H1 (cell line): ENCODE measurements around the gene TRABD2B. TPM values are rescaled to one million over a fixed set of nuclear protein-coding genes. Genes with fewer than 3 reads are reported as not detected.

Experiments used
- CTCF ChIA-PET: fragments of 300-600 bp; sonication (Branson Sonifier 250); formaldehyde crosslinking; loops from one replicate; lab custom pipeline; 2021; ENCODE audit not compliant: partially characterized antibody; lab: Charles Lee
- POLR2A ChIA-PET: fragments of 300-600 bp; sonication (Branson Sonifier 250); formaldehyde crosslinking; loops from one replicate; lab custom pipeline; 2021; ENCODE audit warnings: inconsistent platforms; ENCODE audit not compliant: partially characterized antibody; lab: Charles Lee
- DNase-seq, 2 experiments: peaks; one replicate each; pipeline versions ENCODE4 v3.0.0 to v3.0.0-alpha.2; 2010 to 2022; ENCODE audit warnings: low spot score in 2 of 2, low read depth in 1 of 2, mixed read lengths in 1 of 2
- FAIRE-seq: peaks from 2 replicates; lab custom pipeline; 2011; peaks lifted over from hg19 to GRCh38; lab: Jason Lieb, UNC
- H2AFZ ChIP-seq: 2 replicates; pipeline ENCODE4 v1.8.1; 2012; ENCODE audit warnings: low read length, inconsistent platforms
- H2AK5ac ChIP-seq: 2 replicates; pipeline ENCODE4 v1.6.1; 2013; ENCODE audit warnings: low read depth, low read length
- H2BK120ac ChIP-seq: replicated peaks from 2 replicates; pipeline ENCODE3; 2013; ENCODE audit warnings: low read depth, low read length, inconsistent platforms
- H2BK12ac ChIP-seq: 2 replicates; pipeline ENCODE4 v1.6.1; 2013; ENCODE audit warnings: low read depth, low read length
- H2BK15ac ChIP-seq: 2 replicates; pipeline ENCODE4 v1.6.1; 2013; ENCODE audit warnings: low read length
- H2BK20ac ChIP-seq: 2 replicates; pipeline ENCODE4 v1.6.1; 2013; ENCODE audit warnings: low read length
- H2BK5ac ChIP-seq: 2 replicates; pipeline ENCODE4 v1.6.1; 2013; ENCODE audit warnings: low read depth, low read length
- H3K14ac ChIP-seq: 2 replicates; pipeline ENCODE4 v1.6.1; 2013; ENCODE audit warnings: inconsistent platforms; ENCODE audit not compliant: insufficient read length
- H3K18ac ChIP-seq: 2 replicates; pipeline ENCODE4 v1.6.1; 2013; ENCODE audit warnings: low read length; ENCODE audit errors: extremely low read depth
- H3K23ac ChIP-seq: 2 replicates; pipeline ENCODE4 v1.6.1; 2013; ENCODE audit warnings: inconsistent platforms; ENCODE audit not compliant: insufficient read length
- H3K23me2 ChIP-seq: 2 replicates; pipeline ENCODE4 v1.6.1; 2013; ENCODE audit warnings: low read depth, low read length
- H3K27ac ChIP-seq: 2 replicates; pipeline ENCODE4 v1.6.1; 2011; ENCODE audit warnings: low read depth, low read length, inconsistent platforms
- H3K27me3 ChIP-seq, 4 experiments: replicated peaks in 1 of 4; 1 replicate in 1 of 4; 2 replicates in 3 of 4; pipeline versions ENCODE4 v1.6.1 to v1.8.1; 2011 to 2013; ENCODE audit warnings: low read length in 3 of 4, mild to moderate bottlenecking in 3 of 4, inconsistent platforms in 2 of 4, mixed read lengths in 2 of 4, moderate library complexity in 1 of 4; ENCODE audit not compliant: control insufficient read depth in 3 of 4, insufficient read depth in 3 of 4; ENCODE audit errors: extremely low read depth in 1 of 4
- H3K36me3 ChIP-seq, 4 experiments: 2 replicates each; pipeline versions ENCODE4 v1.6.1 to v1.8.1; 2011 to 2013; ENCODE audit warnings: mild to moderate bottlenecking in 4 of 4, low read length in 3 of 4, moderate library complexity in 2 of 4, control low read depth in 1 of 4, inconsistent platforms in 1 of 4; ENCODE audit not compliant: insufficient read depth in 4 of 4, control insufficient read depth in 2 of 4
- H3K4ac ChIP-seq: replicated peaks from 2 replicates; pipeline ENCODE3; 2013; ENCODE audit warnings: low read length, low read depth, mixed read lengths, inconsistent platforms; ENCODE audit not compliant: insufficient read length
- H3K4me1 ChIP-seq, 4 experiments: replicated peaks in 1 of 4; 1 replicate in 1 of 4; 2 replicates in 3 of 4; pipeline versions ENCODE4 v1.6.1 to v1.8.1; 2011 to 2013; ENCODE audit warnings: low read length in 3 of 4, inconsistent platforms in 2 of 4, mixed read lengths in 1 of 4; ENCODE audit not compliant: insufficient read depth in 4 of 4, control insufficient read depth in 3 of 4
- H3K4me2 ChIP-seq, 2 experiments: 2 replicates each; pipeline versions ENCODE4 v1.6.1 to v1.8.1; 2011 to 2013; ENCODE audit warnings: low read depth in 2 of 2, low read length in 2 of 2, control low read depth in 1 of 2, inconsistent platforms in 1 of 2, mild to moderate bottlenecking in 1 of 2; ENCODE audit not compliant: insufficient read depth in 1 of 2
- H3K4me3 ChIP-seq, 4 experiments: fragments of 200-600, 300-600 bp in 1 of 4; sonication (generic), shearing (Covaris generic), sonication (Bioruptor Twin) in 1 of 4; 2 replicates each; pipeline versions ENCODE4 v1.5.1 to v1.8.1; 2011 to 2016; ENCODE audit warnings: low read length in 4 of 4, low read depth in 3 of 4, control low read depth in 2 of 4, inconsistent platforms in 2 of 4, mild to moderate bottlenecking in 2 of 4, mixed read lengths in 1 of 4, moderate library complexity in 1 of 4; ENCODE audit not compliant: insufficient read depth in 2 of 4; ENCODE audit errors: extremely low read depth in 1 of 4
- H3K56ac ChIP-seq: replicated peaks from 2 replicates; pipeline ENCODE3; 2013; ENCODE audit warnings: low read depth, mild to moderate bottlenecking, mixed read lengths, low read length, inconsistent platforms; ENCODE audit not compliant: insufficient read length
- H3K79me1 ChIP-seq: 2 replicates; pipeline ENCODE4 v1.6.1; 2013; ENCODE audit warnings: low read depth, low read length, control low read depth
- H3K79me2 ChIP-seq, 2 experiments: 2 replicates each; pipeline versions ENCODE4 v1.6.1 to v1.8.1; 2012 to 2013; ENCODE audit warnings: low read length in 2 of 2, mild to moderate bottlenecking in 2 of 2, inconsistent platforms in 1 of 2; ENCODE audit not compliant: insufficient read depth in 2 of 2, control insufficient read depth in 1 of 2
- H3K9ac ChIP-seq, 4 experiments: replicated peaks in 1 of 4; 1 replicate in 1 of 4; 2 replicates in 3 of 4; pipeline versions ENCODE4 v1.6.1 to v1.8.1; 2011 to 2013; ENCODE audit warnings: low read depth in 3 of 4, low read length in 3 of 4, control low read depth in 2 of 4, mild to moderate bottlenecking in 2 of 4, moderate library complexity in 2 of 4, inconsistent platforms in 1 of 4; ENCODE audit errors: extremely low read depth in 1 of 4
- H3K9me3 ChIP-seq, 2 experiments: 2 replicates each; pipeline versions ENCODE4 v1.6.1 to v1.8.1; 2012 to 2013; ENCODE audit warnings: mild to moderate bottlenecking in 2 of 2, moderate library complexity in 2 of 2, control low read depth in 1 of 2, inconsistent platforms in 1 of 2, low read depth in 1 of 2, low read length in 1 of 2, mixed read lengths in 1 of 2; ENCODE audit not compliant: insufficient read depth in 2 of 2
- H4K20me1 ChIP-seq, 2 experiments: replicated peaks in 1 of 2; 2 replicates each; pipeline versions ENCODE3 to v1.8.1; 2011 to 2013; ENCODE audit warnings: inconsistent platforms in 2 of 2, low read length in 2 of 2, mild to moderate bottlenecking in 1 of 2; ENCODE audit not compliant: insufficient read depth in 2 of 2, control insufficient read depth in 1 of 2
- H4K5ac ChIP-seq: 2 replicates; pipeline ENCODE4 v1.6.1; 2013; ENCODE audit warnings: low read length, low read depth, mixed read lengths, inconsistent platforms; ENCODE audit not compliant: insufficient read length
- H4K8ac ChIP-seq: 2 replicates; pipeline ENCODE4 v1.8.0; 2013; ENCODE audit warnings: mild to moderate bottlenecking, moderate library complexity, low read length, inconsistent platforms; ENCODE audit not compliant: insufficient read depth; ENCODE audit errors: extremely low read depth
- H4K91ac ChIP-seq: replicated peaks from 2 replicates; pipeline ENCODE3; 2013; ENCODE audit warnings: low read length, mixed read lengths, inconsistent platforms; ENCODE audit not compliant: insufficient read length
- ASH2L ChIP-seq: fragments of 200-600, 300-600 bp; sonication (generic); IDR thresholded peaks from one replicate; pipeline ENCODE4 v1.7.1; 2017; ENCODE audit warnings: low read length
- FOSL1 ChIP-seq: IDR thresholded peaks from 2 replicates; pipeline ENCODE4 v1.6.1; 2011; ENCODE audit warnings: mild to moderate bottlenecking, low read depth, low read length, moderate library complexity; ENCODE audit not compliant: insufficient read depth
- POLR2AphosphoS5 ChIP-seq: IDR thresholded peaks from 2 replicates; pipeline ENCODE4 v1.6.1; 2011; ENCODE audit warnings: low read depth, low read length
- RAD21 ChIP-seq, 2 experiments: IDR thresholded peaks in 1 of 2; conservative IDR thresholded peaks in 1 of 2; 2 replicates each; pipeline ENCODE4 v1.6.1; 2011; ENCODE audit warnings: low read depth in 2 of 2, low read length in 2 of 2, improper control_type of control experiment in 1 of 2, inconsistent platforms in 1 of 2, mild to moderate bottlenecking in 1 of 2, moderate library complexity in 1 of 2
- SP1 ChIP-seq: IDR thresholded peaks from 2 replicates; pipeline ENCODE4 v1.6.1; 2011; ENCODE audit warnings: low read depth, low read length
- WGBS, 2 experiments: shearing (Covaris generic) in 1 of 2; methylation state at CpG; one replicate each; pipeline versions ENCODE4 v1.1.6 to v1.1.7; 2013 to 2015; ENCODE audit warnings: low lambda C conversion rate in 2 of 2, mixed read lengths in 2 of 2, inconsistent platforms in 1 of 2, low coverage in 1 of 2, missing lambda C conversion rate in 1 of 2; ENCODE audit not compliant: insufficient replicate concordance in 2 of 2, insufficient coverage in 1 of 2, insufficient read length in 1 of 2; ENCODE audit errors: extremely low coverage in 1 of 2, missing lambda C conversion rate in 1 of 2; 5-methylcytosine and 5-hydroxymethylcytosine counted together
- polyA plus RNA-seq, 7 experiments: library from polyadenylated mRNA; depleted of rRNA in 3 of 7; stranded (reverse) in 5 of 7; unstranded in 2 of 7; fragments of >200 nt in 5 of 7; fragments of 200-250 nt in 2 of 7; gene quantifications; 1 replicate in 5 of 7; 2 replicates in 1 of 7; 4 replicates in 1 of 7; pipeline versions ENCODE4 v1.2.1 to v1.2.3, GENCODE V29; 2011 to 2013; ENCODE audit warnings: missing spikeins in 2 of 7, mixed read lengths in 2 of 7
- total RNA-seq: library from RNA; stranded (reverse); fragmentation: NEBNext Ultra II Directional; extraction: Animal tissue kit (Norgen Biotek cat#: 25700); gene quantifications from 2 replicates; pipeline ENCODE4 v1.2.1, GENCODE V29; 2021
- TF ChIP-seq, protein P1 (sequence below), 3 experiments: IDR thresholded peaks; 1 replicate in 2 of 3; 2 replicates in 1 of 3; pipeline versions ENCODE4 v1.5.1 to v1.6.1; 2011; ENCODE audit warnings: low read length in 3 of 3, mild to moderate bottlenecking in 3 of 3, inconsistent platforms in 2 of 3, low read depth in 1 of 3, moderate library complexity in 1 of 3; ENCODE audit not compliant: insufficient read depth in 1 of 3; ENCODE audit errors: control extremely low read depth in 1 of 3

The TRABD2B gene
- total and polyA plus RNA-seq, 2 of the 8 experiments (the other 6 are each of a cell fraction or from before 2014, with no cell fraction given): 0.95 to 3.4 TPM

DNA sequence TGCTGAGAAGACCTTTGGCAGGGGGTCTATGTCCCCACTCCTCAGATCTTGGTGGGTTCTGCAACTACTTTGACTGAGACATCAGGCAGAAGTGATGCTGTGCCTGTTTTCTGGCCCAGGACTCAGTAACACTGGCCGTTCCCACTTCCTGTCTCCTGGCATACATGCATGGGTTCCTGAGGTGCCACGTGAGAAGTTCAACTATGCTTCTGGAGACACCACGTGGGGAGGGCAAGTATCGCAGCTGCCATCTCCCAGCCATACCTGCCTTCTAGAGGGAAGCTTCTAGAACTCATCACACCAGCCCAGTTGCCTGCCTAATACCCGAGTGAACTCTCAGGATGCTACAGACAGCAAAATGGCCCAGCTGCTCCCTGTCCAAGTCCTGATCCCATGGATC, 65.8 kb downstream of the TRABD2B start:
- H3K4me2 ChIP-seq: no peak overlapping the region
- no peak overlapping the region for H2BK120ac ChIP-seq
- H3K4ac ChIP-seq: no peak overlapping the region
- no peak overlapping the region for H2AK5ac ChIP-seq
- ChIA-PET POLR2A (no interaction called here), CTCF (interaction anchor here (1.1 to 4.4 kb wide), 8 partner anchors 11 to 146 kb away, joined by 3 to 28 read pairs (median 4); no protein-coding TSS in a partner anchor)
- H3K18ac ChIP-seq: no peak overlapping the region
- no peak overlapping the region for H2BK5ac ChIP-seq
- WGBS, 2 experiments: 88% methylated on average over 4 of the region's 5 CpGs; no CpG with 5 or more reads in 1 of the 2 experiments
- 0 out of 2 replicates have a peak, but pooled peaks cover 2% of the 10 kb centered on the region for H3K79me1 ChIP-seq
- no peak overlapping the region for H3K27ac ChIP-seq
- no peak overlapping the region for H4K8ac ChIP-seq
- no peak overlapping the region for H4K91ac ChIP-seq
- H3K56ac ChIP-seq: no peak overlapping the region
- H3K4me1 ChIP-seq: peaks cover 0 to 3% (median 0%) of the 10 kb centered on the region in 4 experiments; a peak in 1 of 7 replicates
- H3K27me3 ChIP-seq: no peaks in the 10 kb centered on the region; a peak in 3 of 7 replicates
- H3K36me3 ChIP-seq: no peaks in the 10 kb centered on the region
- FAIRE-seq (no peak), DNase-seq (no peak)
- no peaks in the 10 kb centered on the region for H3K9me3 ChIP-seq
- no peak overlapping the region for H3K9ac ChIP-seq
- H3K79me2 ChIP-seq: no peaks in the 10 kb centered on the region
- no peak overlapping the region for H4K5ac ChIP-seq
- no peak overlapping the region for H3K4me3 ChIP-seq
- no peak overlapping the region for H2BK12ac ChIP-seq
- no peak overlapping the region for H3K14ac ChIP-seq
- H2BK15ac ChIP-seq: no peak overlapping the region
- H4K20me1 ChIP-seq: peaks cover 2% of the 10 kb centered on the region in 2 experiments
- no peaks in the 10 kb centered on the region for H3K23me2 ChIP-seq
- H3K23ac ChIP-seq: no peak overlapping the region
- TF ChIP-seq RAD21 (IDR thresholded peaks at IDR 0.05 in 1 of 2, conservative IDR thresholded peaks at IDR 0.05 in 1 of 2; ENCODE audit: low read depth in 2 of 2, low read length in 2 of 2) (peak; percentile 55 to 61), ASH2L (no peak), SP1 (no peak), POLR2AphosphoS5 (no peak), FOSL1 (no peak)
- TF ChIP-seq, protein P1, sequence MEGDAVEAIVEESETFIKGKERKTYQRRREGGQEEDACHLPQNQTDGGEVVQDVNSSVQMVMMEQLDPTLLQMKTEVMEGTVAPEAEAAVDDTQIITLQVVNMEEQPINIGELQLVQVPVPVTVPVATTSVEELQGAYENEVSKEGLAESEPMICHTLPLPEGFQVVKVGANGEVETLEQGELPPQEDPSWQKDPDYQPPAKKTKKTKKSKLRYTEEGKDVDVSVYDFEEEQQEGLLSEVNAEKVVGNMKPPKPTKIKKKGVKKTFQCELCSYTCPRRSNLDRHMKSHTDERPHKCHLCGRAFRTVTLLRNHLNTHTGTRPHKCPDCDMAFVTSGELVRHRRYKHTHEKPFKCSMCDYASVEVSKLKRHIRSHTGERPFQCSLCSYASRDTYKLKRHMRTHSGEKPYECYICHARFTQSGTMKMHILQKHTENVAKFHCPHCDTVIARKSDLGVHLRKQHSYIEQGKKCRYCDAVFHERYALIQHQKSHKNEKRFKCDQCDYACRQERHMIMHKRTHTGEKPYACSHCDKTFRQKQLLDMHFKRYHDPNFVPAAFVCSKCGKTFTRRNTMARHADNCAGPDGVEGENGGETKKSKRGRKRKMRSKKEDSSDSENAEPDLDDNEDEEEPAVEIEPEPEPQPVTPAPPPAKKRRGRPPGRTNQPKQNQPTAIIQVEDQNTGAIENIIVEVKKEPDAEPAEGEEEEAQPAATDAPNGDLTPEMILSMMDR (IDR thresholded peaks at IDR 0.05; ENCODE audit: control extremely low read depth in 1 of 3, insufficient read depth in 1 of 3, low read depth in 1 of 3, low read length in 3 of 3): peak; percentile 45 to 49 (median 49)
- no peak overlapping the region for H2AFZ ChIP-seq
- no peak overlapping the region for H2BK20ac ChIP-seq
